Ascending aorta (tissue), 2 donors: Measurements from ENCODE around the gene DUOX1. TPM values are rescaled to one million over a fixed set of nuclear protein-coding genes. Genes with fewer than 3 reads are reported as not detected.
"Not testable (repeated sequence)": the region's sequence is repeated elsewhere in the genome, so short reads cannot be mapped to it uniquely, and the experiment has no call there.

Experiments
- DNase-seq, 2 donors: peaks; one replicate each; pipeline ENCODE4 v3.0.0-alpha.2; 2019; ENCODE audit warnings: low spot score in 2 of 2
- H3K27ac ChIP-seq, 2 donors: fragments of 200-600 bp; sonication (generic); one replicate each; pipeline ENCODE4 v1.5.1; 2016 to 2017; ENCODE audit warnings: mild to moderate bottlenecking in 1 of 2
- H3K27me3 ChIP-seq: fragments of 200-600 bp; sonication (generic); one replicate; pipeline ENCODE4 v1.5.1; 2017
- H3K36me3 ChIP-seq, 2 donors: fragments of 200-600 bp; sonication (generic); one replicate each; pipeline ENCODE4 v1.5.1; 2016
- H3K4me1 ChIP-seq, 2 donors: fragments of 200-600 bp; sonication (generic); one replicate each; pipeline ENCODE4 v1.5.1; 2016 to 2017; ENCODE audit warnings: mild to moderate bottlenecking in 1 of 2
- H3K4me3 ChIP-seq, 2 donors: fragments of 200-600 bp; sonication (generic); one replicate each; pipeline ENCODE4 v1.5.1; 2016 to 2017; ENCODE audit warnings: mild to moderate bottlenecking in 1 of 2
- H3K9me3 ChIP-seq, 2 donors: fragments of 200-600 bp; sonication (generic); one replicate each; pipeline ENCODE4 v1.5.1; 2016
- CTCF ChIP-seq, 3 experiments: fragments of 200-600 bp in 2 of 3; fragments of 450-650 bp in 1 of 3; sonication (generic) in 2 of 3; IDR thresholded peaks; one replicate each; pipeline ENCODE4 v1.5.1; 2016 to 2019; ENCODE audit warnings: antibody characterized with exemption in 3 of 3, mild to moderate bottlenecking in 1 of 3, moderate library complexity in 1 of 3
- intact Hi-C: fragments of 100-400 bp; cut with DNase I; formaldehyde crosslinking; loops from one replicate; pipeline ENCODE4 v1.15.1; 2023
- total RNA-seq: library from RNA; depleted of rRNA; stranded (reverse); fragments of >200 nt; gene quantifications from one replicate; pipeline ENCODE4 v1.1.0, GENCODE V29; 2016

The DUOX1 gene
- total RNA-seq, result 2.7 TPM

GRCh38 chr15:45129651-45130129 lies at the start of gene DUOX1, which contains the start of gene DUOXA1:
Gene DUOX1 (plus strand): TSS chr15:45129994. CDS start chr15:45131967, 1,973 bp downstream.
Gene DUOXA1 (minus strand): TSS chr15:45129879. CDS start chr15:45123014, 6,865 bp downstream.
- Histone ChIP-seq H3K27me3 (peaks cover 6% of the 10 kb centered on the region), H3K9me3 (no peaks in the 10 kb centered on the region), H3K27ac (no peak within 1 kb of the TSS), H3K4me3 (peak within 1 kb of the TSS; percentile 24 to 34), H3K4me1 (no peaks in the 10 kb centered on the region), H3K36me3 (no peaks in the 10 kb centered on the region)
- intact Hi-C loops, result no loop called here
- DNase-seq, result no peak
- no peak for TF ChIP-seq CTCF (IDR thresholded peaks at IDR 0.05)

GRCh38 chr15:45080593-45080992 lies 49.2 kb upstream of the DUOX1 start:
- H3K4me3 ChIP-seq, H3K27ac ChIP-seq, DNase-seq, H3K36me3 ChIP-seq, H3K27me3 ChIP-seq, H3K4me1 ChIP-seq, intact Hi-C loops, H3K9me3 ChIP-seq: not testable (repeated sequence)

- H3K36me3 ChIP-seq, H3K4me3 ChIP-seq, H3K4me1 ChIP-seq, H3K27me3 ChIP-seq, H3K9me3 ChIP-seq, H3K27ac ChIP-seq, DNase-seq, intact Hi-C loops: not testable (repeated sequence)
These were observed 47.4 kb upstream of the DUOX1 start for GRCh38 chr15:45082412-45082811.

- Histone ChIP-seq H3K27ac (no peak overlapping the region), H3K9me3 (no peaks in the 10 kb centered on the region), H3K36me3 (no peaks in the 10 kb centered on the region), H3K4me3 (no peak overlapping the region), H3K4me1 (no peaks in the 10 kb centered on the region), H3K27me3 (no peaks in the 10 kb centered on the region)
- DNase-seq, result no peak
- intact Hi-C loops, result no loop called here
- TF ChIP-seq CTCF (IDR thresholded peaks at IDR 0.05), result no peak
These were observed 46.6 kb upstream of the DUOX1 start for GRCh38 chr15:45083223-45083622.

- Histone ChIP-seq H3K9me3 (no peaks in the 10 kb centered on the region), H3K27me3 (no peaks in the 10 kb centered on the region), H3K36me3 (no peaks in the 10 kb centered on the region), H3K4me3 (no peak overlapping the region), H3K27ac (no peak overlapping the region), H3K4me1 (no peaks in the 10 kb centered on the region)
- TF ChIP-seq CTCF (IDR thresholded peaks at IDR 0.05), result no peak
- no peak for DNase-seq
- intact Hi-C loops, result no loop called here
These were observed 45.6 kb upstream of the DUOX1 start for GRCh38 chr15:45084163-45084562.

GRCh38 chr15:45087513-45087912 lies 42.3 kb upstream of the DUOX1 start:
- intact Hi-C loops, result no loop called here
- DNase-seq, result no peak
- no peak for TF ChIP-seq CTCF (IDR thresholded peaks at IDR 0.05)
- Histone ChIP-seq H3K36me3 (no peaks in the 10 kb centered on the region), H3K4me3 (no peak overlapping the region), H3K27me3 (no peaks in the 10 kb centered on the region), H3K27ac (no peak overlapping the region), H3K4me1 (no peaks in the 10 kb centered on the region), H3K9me3 (no peaks in the 10 kb centered on the region)
